Measurements from ENCODE around the gene TNP2. TPM values are rescaled to one million over a fixed set of nuclear protein-coding genes. Genes with fewer than 3 reads are reported as not detected.
"Not testable (repeated sequence)": the region's sequence is repeated elsewhere in the genome, so short reads cannot be mapped to it uniquely, and the experiment has no call there.

TNP2 gene
- polyA plus RNA-seq, 3 donors, result not detected

DNA sequence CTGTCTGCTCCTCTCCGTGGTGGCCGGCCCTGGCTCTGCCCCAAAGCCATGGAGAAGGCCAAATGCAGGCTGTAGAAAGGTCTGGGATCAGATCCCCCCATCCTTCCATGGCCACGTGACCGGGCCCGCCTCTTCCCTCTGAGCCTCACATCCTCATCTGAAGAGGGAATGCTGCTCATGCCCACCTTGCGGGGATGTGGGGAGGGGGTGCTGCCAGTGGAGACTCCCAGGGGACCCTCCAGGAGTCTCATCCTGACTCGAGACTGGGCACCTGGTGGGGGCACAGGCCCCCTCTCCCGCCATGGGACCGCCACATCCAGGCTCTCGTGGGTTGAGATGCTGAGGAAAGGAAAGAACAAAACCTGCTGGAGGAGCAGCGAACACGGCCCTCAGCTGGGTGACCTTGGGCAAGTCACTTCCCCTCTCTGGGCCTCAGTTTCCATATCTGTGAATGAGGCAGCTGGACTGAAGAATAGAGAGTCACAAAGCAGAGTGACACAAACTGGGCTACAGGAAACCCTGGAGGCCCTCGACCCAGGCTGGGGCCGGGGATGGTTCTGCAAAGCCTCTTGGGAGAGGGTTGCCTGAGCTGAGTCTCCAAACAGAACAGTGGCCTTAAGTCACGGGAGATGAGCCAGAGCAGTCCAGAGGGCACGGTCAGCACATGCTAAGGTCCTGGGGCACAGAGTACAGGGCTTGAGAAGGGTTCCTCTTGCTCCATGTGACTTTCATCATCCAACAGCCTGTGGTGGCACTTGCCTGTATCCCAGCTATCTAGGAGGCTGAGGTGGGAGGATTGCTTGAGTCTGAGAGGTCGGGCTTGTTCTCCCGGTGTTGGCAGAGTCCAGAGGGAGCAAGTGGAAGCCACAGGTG, 43.2 kb downstream of the TNP2 start:
- no peak for DNase-seq (ENCODE audit: low read depth in 3 of 3, low spot score in 2 of 3)

DNA sequence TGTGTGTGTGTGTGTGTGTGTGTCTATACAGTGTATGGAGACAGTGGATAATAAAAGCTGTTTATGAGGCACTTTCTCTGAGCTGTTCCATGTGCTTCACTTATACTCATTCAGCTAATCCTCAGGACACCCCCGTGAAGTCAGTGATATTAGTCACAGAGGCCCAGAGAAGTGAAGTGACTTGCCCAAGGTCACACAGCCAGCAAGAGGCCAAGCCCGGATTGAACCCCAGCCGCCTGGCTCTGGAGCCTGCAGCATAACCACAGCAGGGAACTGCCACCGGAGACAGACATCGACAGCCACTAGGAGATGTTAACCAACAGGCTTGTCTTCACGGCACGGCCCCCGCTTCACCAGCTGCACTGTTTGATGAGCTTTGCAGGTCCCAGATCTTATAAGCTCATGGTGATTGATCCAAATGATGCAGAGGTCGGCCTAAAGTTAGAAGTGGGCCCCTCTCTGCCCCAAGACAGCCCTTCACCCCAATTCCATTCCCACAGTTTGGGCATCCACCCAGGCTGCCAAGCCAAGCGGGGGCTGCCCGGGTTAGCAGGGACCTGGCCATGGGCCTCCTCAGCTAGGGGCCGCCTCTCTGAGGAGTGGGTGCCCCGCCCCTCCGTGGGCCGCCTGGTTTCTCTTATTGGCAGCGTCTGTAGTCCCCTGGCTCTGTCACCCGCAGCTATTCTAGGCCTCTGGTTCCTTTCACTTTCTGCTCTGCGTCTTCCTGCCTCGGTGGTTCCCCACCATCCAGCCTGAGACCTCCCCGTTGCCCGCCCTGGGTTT, 44.0 kb downstream of the TNP2 start:
- DNase-seq (ENCODE audit: low read depth in 3 of 3, low spot score in 2 of 3), result no peak

DNA sequence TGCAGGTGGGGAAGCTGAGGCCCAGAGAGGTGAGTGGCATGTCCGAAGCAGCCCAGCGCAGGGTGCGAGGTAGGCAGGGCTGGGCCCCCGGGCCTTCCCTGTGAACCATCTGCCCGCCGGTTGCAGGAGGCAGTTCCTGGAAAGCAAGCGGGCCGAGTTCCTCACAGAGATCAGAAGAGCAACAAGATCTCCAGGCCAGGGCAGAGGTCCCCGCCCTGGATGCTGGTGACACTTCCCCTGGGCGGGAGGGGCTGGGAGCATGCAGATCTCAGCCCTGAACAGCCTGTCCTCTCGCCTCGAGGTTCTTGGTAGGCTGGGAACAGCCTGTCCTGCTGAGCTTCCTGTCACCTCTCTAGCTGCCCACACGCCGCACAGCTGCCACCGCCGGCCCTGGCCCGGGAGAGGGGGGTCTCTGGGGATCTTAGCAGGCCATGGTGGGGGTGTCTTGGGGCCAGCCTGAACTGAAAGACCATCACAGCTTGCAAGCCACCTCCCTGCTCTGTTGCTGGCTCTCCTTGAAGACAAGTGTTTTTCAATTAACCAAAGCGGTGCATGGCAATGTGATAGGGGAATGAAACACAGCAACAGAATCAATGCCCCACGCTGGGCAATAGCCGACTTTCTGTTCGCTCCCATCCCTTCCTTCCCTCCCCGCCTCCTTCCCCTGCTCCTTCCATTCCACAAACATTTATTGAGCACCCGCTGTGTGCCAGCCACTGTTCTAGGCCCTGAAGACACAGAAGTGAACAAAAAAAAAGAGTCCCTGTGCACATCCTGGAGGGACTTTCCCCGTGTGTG, 44.8 kb downstream of the TNP2 start:
- no peak for DNase-seq (ENCODE audit: low read depth in 3 of 3, low spot score in 2 of 3)

DNA sequence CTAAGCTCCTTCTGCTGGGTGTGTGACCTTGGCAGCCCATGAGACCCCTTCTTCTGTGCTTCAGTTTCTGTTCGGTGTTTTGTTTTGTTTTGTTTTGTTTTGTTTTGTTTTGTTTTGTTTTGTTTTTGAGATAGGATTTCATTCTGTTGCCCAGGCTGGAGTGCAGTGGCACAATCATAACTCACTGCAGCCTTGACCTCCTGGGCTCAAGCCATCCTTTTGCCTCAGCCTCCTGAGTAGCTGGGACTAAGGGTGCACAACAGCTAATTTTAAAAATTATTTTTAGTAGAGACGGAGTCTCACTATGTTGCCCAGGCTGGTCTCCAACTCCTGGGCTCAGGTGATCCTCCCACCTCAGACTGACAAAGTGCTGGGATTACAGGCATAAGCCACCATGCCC, 48.6 kb downstream of the TNP2 start:
- not testable (repeated sequence) for DNase-seq (ENCODE audit: low read depth in 3 of 3, low spot score in 2 of 3)

DNA sequence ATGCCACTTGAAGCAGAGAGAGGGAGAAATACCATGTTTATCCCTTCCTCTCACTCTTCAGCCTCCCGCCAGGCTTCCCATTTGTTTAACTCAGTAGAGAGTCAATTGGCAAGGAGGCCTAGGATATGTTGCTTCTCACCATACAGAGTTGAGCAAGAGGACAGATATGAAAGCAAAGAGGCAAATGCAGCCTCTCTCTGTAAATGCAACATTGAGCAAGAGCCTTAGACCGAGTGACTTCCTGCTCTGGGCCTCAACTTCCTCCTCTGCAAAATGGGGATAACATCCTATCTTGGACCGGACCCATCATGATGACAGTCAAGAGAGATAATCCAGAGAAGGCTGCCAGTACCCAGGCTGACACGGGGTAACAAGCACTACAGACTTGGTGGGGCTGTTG, 49.9 kb downstream of the TNP2 start:
- no peak for DNase-seq (ENCODE audit: low read depth in 3 of 3, low spot score in 2 of 3)

DNA sequence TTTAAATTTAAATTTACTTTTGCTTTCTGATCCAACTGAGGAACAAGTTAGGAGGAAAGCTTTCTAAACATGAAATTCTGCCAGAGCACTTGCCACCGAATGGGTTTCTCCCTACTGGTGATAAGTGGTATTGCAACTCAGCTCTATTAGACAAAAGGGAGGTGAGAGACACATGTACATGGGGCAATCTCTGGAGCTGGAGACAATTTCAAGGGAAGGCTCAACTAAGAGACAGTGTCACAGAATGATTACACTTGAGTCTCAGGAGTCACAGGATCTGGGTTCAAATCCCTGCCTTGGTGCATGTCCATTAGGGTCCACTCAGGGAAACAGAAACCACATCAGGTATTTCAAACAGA, 50.5 kb downstream of the TNP2 start:
- no peak for DNase-seq (ENCODE audit: low read depth in 3 of 3, low spot score in 2 of 3)

Other genes with a start within 250 kb of the TNP2 start
- 1 to 10 TPM; 3.4 to 6.6 (median 4.9) TPM for gene SOCS1, start 13.1 kb downstream of the TNP2 start, polyA plus RNA-seq (ENCODE audit: insufficient read length in 3 of 3)
- not detected for gene PRM3, start 4.3 kb upstream of the TNP2 start, polyA plus RNA-seq (ENCODE audit: insufficient read length in 3 of 3)
- gene PRM2, start 7.2 kb upstream of the TNP2 start, polyA plus RNA-seq (ENCODE audit: insufficient read length in 3 of 3), result not detected
- gene PRM1, start 12.0 kb upstream of the TNP2 start, polyA plus RNA-seq (ENCODE audit: insufficient read length in 3 of 3), result not detected
- gene RMI2, start 76.1 kb upstream of the TNP2 start, polyA plus RNA-seq (ENCODE audit: insufficient read length in 3 of 3), result 10 to 100 TPM; 26.3 to 37.1 (median 26.7) TPM

Data from right renal cortex interstitium (tissue), 3 donors.